ENCODE results near the gene PTPRN2.

PTPRN2 gene

GRCh38 chr7:157952050-157952667, 635.5 kb downstream of the PTPRN2 start:
- Histone ChIP-seq H2BK5ac (ENCODE audit: low read length) (no peak overlapping the region), H3K4ac (ENCODE audit: low read depth, low read length) (no peak overlapping the region), H3K36me3 (ENCODE audit: control insufficient read depth, insufficient read depth, low read length) (no peaks in the 10 kb centered on the region), H4K5ac (ENCODE audit: low read length) (no peak overlapping the region), H2AK5ac (ENCODE audit: low read length) (no peak overlapping the region), H2BK15ac (replicated peaks; ENCODE audit: low read depth) (no peak overlapping the region), H2BK120ac (ENCODE audit: low read depth, low read length) (no peak overlapping the region), H3K4me1 (ENCODE audit: control insufficient read depth, low read depth, low read length) (no peaks in the 10 kb centered on the region), H3K27me3 (ENCODE audit: insufficient read depth, low read length, poor library complexity) (no peaks in the 10 kb centered on the region), H3K27ac (ENCODE audit: low read depth, low read length) (no peak overlapping the region), H3K4me3 (ENCODE audit: low read length) (no peak overlapping the region), H3K56ac (ENCODE audit: low read length) (no peak overlapping the region), H3K9ac (ENCODE audit: low read length) (no peak overlapping the region), H3K4me2 (ENCODE audit: low read length) (no peak overlapping the region), H4K8ac (ENCODE audit: low read depth, low read length) (no peak overlapping the region), H3K79me1 (ENCODE audit: low read length) (no peaks in the 10 kb centered on the region), H3K18ac (ENCODE audit: low read length) (no peak overlapping the region), H3K79me2 (ENCODE audit: control insufficient read depth, insufficient read depth, low read length) (no peaks in the 10 kb centered on the region), H3K23ac (ENCODE audit: low read length) (no peak overlapping the region)
- DNase-seq, result no peak
- WGBS (ENCODE audit: extremely low coverage, insufficient coverage, low lambda C conversion rate), result no CpG with 5 or more reads among the region's 21 CpGs

GRCh38 chr7:157951300-157952049, 636.1 kb downstream of the PTPRN2 start:
- no peak overlapping the region for H4K5ac ChIP-seq (ENCODE audit: low read length)
- H3K79me2 ChIP-seq (ENCODE audit: control insufficient read depth, insufficient read depth, low read length), result no peaks in the 10 kb centered on the region
- H3K27me3 ChIP-seq (ENCODE audit: insufficient read depth, low read length, poor library complexity), result no peaks in the 10 kb centered on the region
- H2AK5ac ChIP-seq (ENCODE audit: low read length), result no peak overlapping the region
- H3K4ac ChIP-seq (ENCODE audit: low read depth, low read length), result no peak overlapping the region
- H4K8ac ChIP-seq (ENCODE audit: low read depth, low read length), result no peak overlapping the region
- H2BK5ac ChIP-seq (ENCODE audit: low read length), result no peak overlapping the region
- H2BK15ac ChIP-seq (replicated peaks; ENCODE audit: low read depth), result no peak overlapping the region
- no peak overlapping the region for H3K23ac ChIP-seq (ENCODE audit: low read length)
- H3K18ac ChIP-seq (ENCODE audit: low read length), result no peak overlapping the region
- no peaks in the 10 kb centered on the region for H3K4me1 ChIP-seq (ENCODE audit: control insufficient read depth, low read depth, low read length)
- no peak overlapping the region for H3K4me3 ChIP-seq (ENCODE audit: low read length)
- no peaks in the 10 kb centered on the region for H3K36me3 ChIP-seq (ENCODE audit: control insufficient read depth, insufficient read depth, low read length)
- H3K56ac ChIP-seq (ENCODE audit: low read length), result no peak overlapping the region
- DNase-seq, result no peak
- no peak overlapping the region for H3K9ac ChIP-seq (ENCODE audit: low read length)
- H3K27ac ChIP-seq (ENCODE audit: low read depth, low read length), result no peak overlapping the region
- no CpG with 5 or more reads among the region's 26 CpGs for WGBS (ENCODE audit: extremely low coverage, insufficient coverage, low lambda C conversion rate)
- H3K79me1 ChIP-seq (ENCODE audit: low read length), result no peaks in the 10 kb centered on the region
- no peak overlapping the region for H2BK120ac ChIP-seq (ENCODE audit: low read depth, low read length)
- no peak overlapping the region for H3K4me2 ChIP-seq (ENCODE audit: low read length)

DNA sequence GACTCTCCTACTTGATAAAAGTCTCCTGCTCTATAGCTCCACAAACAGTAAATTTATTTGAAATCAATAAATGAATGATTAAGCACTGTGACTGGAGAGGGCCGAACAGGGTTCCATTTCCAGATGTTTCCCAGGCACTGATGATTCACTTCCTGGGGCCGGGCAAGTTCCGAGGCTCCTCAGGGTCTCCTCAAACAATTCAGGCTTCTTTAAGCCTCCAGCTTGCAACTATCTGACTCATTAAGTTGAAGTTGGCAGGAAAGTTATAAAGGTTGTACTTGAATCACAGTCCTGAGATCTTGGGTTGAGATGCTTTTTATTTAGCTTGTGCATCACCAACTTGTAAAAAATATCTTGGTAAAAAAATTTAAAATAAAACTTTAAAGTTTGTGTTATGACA, 637.9 kb downstream of the PTPRN2 start:
- Histone ChIP-seq H3K79me2 (ENCODE audit: control insufficient read depth, insufficient read depth, low read length) (no peaks in the 10 kb centered on the region), H3K4me2 (ENCODE audit: low read length) (no peak overlapping the region), H3K4me3 (ENCODE audit: low read length) (no peak overlapping the region), H2BK120ac (ENCODE audit: low read depth, low read length) (no peak overlapping the region), H3K18ac (ENCODE audit: low read length) (no peak overlapping the region), H3K56ac (ENCODE audit: low read length) (no peak overlapping the region), H4K5ac (ENCODE audit: low read length) (no peak overlapping the region), H3K27me3 (ENCODE audit: insufficient read depth, low read length, poor library complexity) (no peaks in the 10 kb centered on the region), H3K79me1 (ENCODE audit: low read length) (no peaks in the 10 kb centered on the region), H2AK5ac (ENCODE audit: low read length) (no peak overlapping the region), H3K4ac (ENCODE audit: low read depth, low read length) (no peak overlapping the region), H2BK15ac (replicated peaks; ENCODE audit: low read depth) (no peak overlapping the region), H3K9ac (ENCODE audit: low read length) (no peak overlapping the region), H3K36me3 (ENCODE audit: control insufficient read depth, insufficient read depth, low read length) (no peaks in the 10 kb centered on the region), H3K23ac (ENCODE audit: low read length) (no peak overlapping the region), H3K27ac (ENCODE audit: low read depth, low read length) (no peak overlapping the region), H3K4me1 (ENCODE audit: control insufficient read depth, low read depth, low read length) (no peaks in the 10 kb centered on the region), H4K8ac (ENCODE audit: low read depth, low read length) (no peak overlapping the region), H2BK5ac (ENCODE audit: low read length) (no peak overlapping the region)
- no peak for DNase-seq
- WGBS (ENCODE audit: extremely low coverage, insufficient coverage, low lambda C conversion rate), result no CpG with 5 or more reads among the region's 3 CpGs

DNA sequence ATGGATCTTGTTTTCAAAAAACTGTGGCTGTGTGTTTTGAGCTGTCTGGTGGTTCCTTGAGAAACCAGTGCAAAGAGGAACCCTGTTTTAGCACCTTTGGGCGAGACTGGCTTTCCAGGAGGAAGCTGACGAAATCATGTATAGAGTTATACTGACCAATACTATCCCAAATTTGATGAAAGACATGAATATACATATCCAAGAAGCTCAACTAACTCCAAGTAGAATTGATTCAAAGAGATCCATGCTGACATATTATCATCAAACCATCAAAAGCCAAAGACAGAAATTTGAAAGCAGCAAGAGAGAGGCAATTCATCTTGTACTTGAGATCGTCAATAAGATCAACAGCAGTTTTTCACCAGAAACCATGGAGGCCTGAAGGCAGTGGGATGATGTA, 640.1 kb downstream of the PTPRN2 start:
- H4K5ac ChIP-seq (ENCODE audit: low read length), result no peak overlapping the region
- H3K4me1 ChIP-seq (ENCODE audit: control insufficient read depth, low read depth, low read length), result no peaks in the 10 kb centered on the region
- no peaks in the 10 kb centered on the region for H3K36me3 ChIP-seq (ENCODE audit: control insufficient read depth, insufficient read depth, low read length)
- WGBS (ENCODE audit: extremely low coverage, insufficient coverage, low lambda C conversion rate), result no CpG with 5 or more reads among the region's 3 CpGs
- H3K4me3 ChIP-seq (ENCODE audit: low read length), result no peak overlapping the region
- no peaks in the 10 kb centered on the region for H3K27me3 ChIP-seq (ENCODE audit: insufficient read depth, low read length, poor library complexity)
- DNase-seq, result no peak
- no peak overlapping the region for H3K4me2 ChIP-seq (ENCODE audit: low read length)
- H3K79me1 ChIP-seq (ENCODE audit: low read length), result no peaks in the 10 kb centered on the region
- H2BK120ac ChIP-seq (ENCODE audit: low read depth, low read length), result no peak overlapping the region
- no peak overlapping the region for H3K23ac ChIP-seq (ENCODE audit: low read length)
- no peak overlapping the region for H3K9ac ChIP-seq (ENCODE audit: low read length)
- H2BK5ac ChIP-seq (ENCODE audit: low read length), result no peak overlapping the region
- H3K18ac ChIP-seq (ENCODE audit: low read length), result no peak overlapping the region
- H3K56ac ChIP-seq (ENCODE audit: low read length), result no peak overlapping the region
- no peak overlapping the region for H4K8ac ChIP-seq (ENCODE audit: low read depth, low read length)
- H2AK5ac ChIP-seq (ENCODE audit: low read length), result no peak overlapping the region
- no peaks in the 10 kb centered on the region for H3K79me2 ChIP-seq (ENCODE audit: control insufficient read depth, insufficient read depth, low read length)
- no peak overlapping the region for H3K27ac ChIP-seq (ENCODE audit: low read depth, low read length)
- H3K4ac ChIP-seq (ENCODE audit: low read depth, low read length), result no peak overlapping the region
- H2BK15ac ChIP-seq (replicated peaks; ENCODE audit: low read depth), result no peak overlapping the region

DNA sequence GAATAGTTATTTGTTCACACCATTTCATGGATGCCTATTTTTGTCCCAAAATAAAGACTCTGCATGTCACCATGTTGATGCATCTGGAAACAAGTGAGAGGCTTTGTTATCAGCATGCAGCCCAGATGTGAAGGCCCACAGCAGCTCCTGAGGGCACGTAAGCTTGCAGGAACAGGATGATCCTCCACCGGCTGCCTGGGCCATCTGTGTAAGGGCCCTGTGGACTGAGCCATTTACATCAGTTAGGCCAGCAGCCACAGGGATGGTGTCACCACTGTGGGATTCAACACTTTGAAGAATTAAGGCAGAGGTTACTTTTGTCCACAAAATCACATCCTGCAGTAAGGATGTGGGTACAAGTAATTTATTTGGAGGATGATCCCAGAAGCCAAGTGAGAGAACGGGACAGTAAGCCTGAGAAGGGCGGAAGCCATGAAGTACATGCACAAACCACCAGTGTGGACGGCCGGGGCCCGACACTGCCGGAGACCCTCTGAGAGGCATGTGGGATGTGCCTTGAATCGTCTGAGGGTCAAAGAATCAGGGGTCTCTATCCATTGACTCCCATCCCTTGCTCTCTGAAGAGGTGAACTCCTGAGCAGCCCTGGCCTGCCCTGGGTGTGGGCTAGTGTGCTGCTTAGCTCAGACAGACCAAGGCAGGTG, 641.1 kb downstream of the PTPRN2 start:
- Histone ChIP-seq H3K56ac (ENCODE audit: low read length) (no peak overlapping the region), H3K4me2 (ENCODE audit: low read length) (no peak overlapping the region), H3K4me1 (ENCODE audit: control insufficient read depth, low read depth, low read length) (no peaks in the 10 kb centered on the region), H2BK15ac (replicated peaks; ENCODE audit: low read depth) (no peak overlapping the region), H3K4ac (ENCODE audit: low read depth, low read length) (no peak overlapping the region), H3K23ac (ENCODE audit: low read length) (no peak overlapping the region), H3K27ac (ENCODE audit: low read depth, low read length) (no peak overlapping the region), H4K5ac (ENCODE audit: low read length) (no peak overlapping the region), H3K9ac (ENCODE audit: low read length) (no peak overlapping the region), H2AK5ac (ENCODE audit: low read length) (no peak overlapping the region), H2BK120ac (ENCODE audit: low read depth, low read length) (no peak overlapping the region), H3K79me1 (ENCODE audit: low read length) (no peaks in the 10 kb centered on the region), H3K27me3 (ENCODE audit: insufficient read depth, low read length, poor library complexity) (no peaks in the 10 kb centered on the region), H3K36me3 (ENCODE audit: control insufficient read depth, insufficient read depth, low read length) (no peaks in the 10 kb centered on the region), H4K8ac (ENCODE audit: low read depth, low read length) (no peak overlapping the region), H3K4me3 (ENCODE audit: low read length) (no peak overlapping the region), H3K18ac (ENCODE audit: low read length) (no peak overlapping the region), H3K79me2 (ENCODE audit: control insufficient read depth, insufficient read depth, low read length) (no peaks in the 10 kb centered on the region), H2BK5ac (ENCODE audit: low read length) (no peak overlapping the region)
- DNase-seq, result no peak
- no CpG with 5 or more reads among the region's 9 CpGs for WGBS (ENCODE audit: extremely low coverage, insufficient coverage, low lambda C conversion rate)
